Testis (tissue), 2 donors: ENCODE measurements around the gene PCDHA1.

ENCODE experiments used
- CTCF ChIP-seq, 3 experiments: fragments of 450-650 bp in 2 of 3; fragments of 200-600 bp in 1 of 3; sonication (generic) in 1 of 3; IDR thresholded peaks; one replicate each; pipeline ENCODE4 v1.5.1; 2016 to 2019; ENCODE audit warnings: antibody characterized with exemption in 3 of 3, mild to moderate bottlenecking in 2 of 3, moderate library complexity in 1 of 3
- POLR2A ChIP-seq: fragments of 450-650 bp; IDR thresholded peaks from one replicate; pipeline ENCODE4 v1.6.1; 2017; ENCODE audit warnings: antibody characterized with exemption, mild to moderate bottlenecking, moderate library complexity

- TF ChIP-seq CTCF (IDR thresholded peaks at IDR 0.05) (no peak), POLR2A (no peak)
These were observed 193.0 kb downstream of the PCDHA1 start for GRCh38 chr5:140978983-140979382.
